Chondrocyte (in vitro differentiated cells): ENCODE results near the gene TSPAN18. TPM values are rescaled to one million over a fixed set of nuclear protein-coding genes. Genes with fewer than 3 reads are reported as not detected.

Experiments
- DNase-seq: peaks from one replicate; pipeline ENCODE4 v3.0.0; 2021; ENCODE audit warnings: mixed read lengths, low spot score
- H3K27ac Mint-ChIP-seq: one replicate; pipeline ENCODE4 v1.8.0; 2021; ENCODE audit warnings: mild to moderate bottlenecking, moderate library complexity, mixed read lengths; ENCODE audit not compliant: unreplicated experiment
- H3K27me3 Mint-ChIP-seq: 2 replicates; pipeline ENCODE4 v1.8.0; 2021; ENCODE audit warnings: low read depth, mixed read lengths
- H3K36me3 Mint-ChIP-seq: 2 replicates; pipeline ENCODE4 v1.8.0; 2021; ENCODE audit warnings: low read depth, mixed read lengths
- H3K4me1 Mint-ChIP-seq: 2 replicates; pipeline ENCODE4 v1.8.0; 2021; ENCODE audit warnings: low read depth, mild to moderate bottlenecking, mixed read lengths
- H3K4me3 Mint-ChIP-seq: one replicate; pipeline ENCODE4 v1.8.0; 2021; ENCODE audit warnings: mild to moderate bottlenecking, moderate library complexity, mixed read lengths; ENCODE audit not compliant: unreplicated experiment
- H3K9me3 Mint-ChIP-seq: 2 replicates; pipeline ENCODE4 v1.8.0; 2021; ENCODE audit warnings: low read depth, mixed read lengths
- CTCF ChIP-seq: fragments of 200-600 bp; sonication (generic); IDR thresholded peaks from 2 replicates; pipeline ENCODE4 v1.5.0; 2021; ENCODE audit warnings: antibody characterized with exemption, mild to moderate bottlenecking, moderate library complexity
- total RNA-seq: library from RNA; stranded (reverse); gene quantifications from 3 replicates; pipeline ENCODE4 v1.2.1, GENCODE V29; 2021

TSPAN18 gene
- total RNA-seq, 1 donor from 2014 or later: 4.0 TPM

GRCh38 chr11:44749189-44749588 is 22.4 kb downstream of the TSPAN18 start:
- peaks cover 2% of the 10 kb centered on the region for H3K36me3 Mint-ChIP-seq
- peaks cover 29% of the 10 kb centered on the region for H3K4me1 Mint-ChIP-seq
- no peak for TF ChIP-seq CTCF
- H3K27me3 Mint-ChIP-seq: peaks cover 2% of the 10 kb centered on the region
- DNase-seq: no peak
- no peak overlapping the region for H3K4me3 Mint-ChIP-seq
- H3K9me3 Mint-ChIP-seq: peaks cover 6% of the 10 kb centered on the region
- no peak overlapping the region for H3K27ac Mint-ChIP-seq

- TF ChIP-seq CTCF: no peak
- peaks cover 2% of the 10 kb centered on the region for H3K36me3 Mint-ChIP-seq
- peaks cover 37% of the 10 kb centered on the region for H3K4me1 Mint-ChIP-seq
- no peak for DNase-seq
- H3K4me3 Mint-ChIP-seq: no peak overlapping the region
- H3K9me3 Mint-ChIP-seq: peaks cover 6% of the 10 kb centered on the region
- peaks cover 4% of the 10 kb centered on the region for H3K27me3 Mint-ChIP-seq
- H3K27ac Mint-ChIP-seq: no peak overlapping the region
Measured at GRCh38 chr11:44750551-44751465, 24.0 kb downstream of the TSPAN18 start.

- DNase-seq: no peak
- Mint-ChIP-seq H3K36me3 (peaks cover 2% of the 10 kb centered on the region), H3K4me3 (no peak overlapping the region), H3K4me1 (peaks cover 46% of the 10 kb centered on the region), H3K27ac (peak overlapping the region; percentile 69), H3K9me3 (peaks cover 6% of the 10 kb centered on the region), H3K27me3 (peaks cover 4% of the 10 kb centered on the region)
- no peak for TF ChIP-seq CTCF
Measured at GRCh38 chr11:44752300-44752699, 25.5 kb downstream of the TSPAN18 start.

- Mint-ChIP-seq H3K4me3 (no peak overlapping the region), H3K27ac (peak overlapping the region; percentile 69), H3K9me3 (peaks cover 7% of the 10 kb centered on the region), H3K36me3 (peaks cover 2% of the 10 kb centered on the region), H3K27me3 (peaks cover 4% of the 10 kb centered on the region), H3K4me1 (peaks cover 44% of the 10 kb centered on the region)
- TF ChIP-seq CTCF: no peak
- no peak for DNase-seq
Measured at GRCh38 chr11:44752713-44753112, 26.0 kb downstream of the TSPAN18 start.

DNA sequence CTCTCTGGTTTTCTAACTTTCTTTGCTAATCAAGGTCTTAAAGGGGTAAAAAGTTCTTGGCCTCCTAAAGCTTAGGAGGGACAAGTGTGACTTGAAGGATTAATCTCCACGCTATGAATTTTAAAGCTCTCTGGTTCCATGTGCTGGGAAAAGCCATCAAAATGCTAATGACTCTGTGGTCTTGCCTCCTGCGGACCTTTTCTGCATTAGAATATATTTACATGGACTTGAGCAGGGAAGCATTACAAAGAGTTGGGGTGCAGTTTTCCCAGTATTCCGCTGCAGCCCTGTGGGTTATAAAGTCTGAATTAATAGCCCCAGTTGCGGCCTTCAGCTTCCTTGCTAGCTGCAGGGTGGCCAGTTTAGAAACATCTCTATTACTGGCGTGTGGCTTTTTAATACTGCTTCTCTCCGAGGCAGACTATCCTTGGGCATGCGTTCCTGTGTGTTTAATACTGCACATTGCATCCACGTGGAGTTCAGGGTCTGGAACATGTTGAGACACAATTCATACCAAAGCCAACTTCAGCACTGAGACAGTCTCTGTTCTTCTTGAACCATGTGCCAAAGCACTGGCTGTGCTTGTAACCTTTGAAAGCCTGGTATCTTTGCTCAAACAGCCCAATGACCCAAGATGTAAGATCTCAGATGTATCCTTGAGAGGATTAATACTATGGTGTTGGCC is 27.3 kb downstream of the TSPAN18 start:
- Mint-ChIP-seq H3K27ac (no peak overlapping the region), H3K36me3 (peaks cover 3% of the 10 kb centered on the region), H3K4me3 (no peak overlapping the region), H3K9me3 (peaks cover 15% of the 10 kb centered on the region), H3K27me3 (peaks cover 4% of the 10 kb centered on the region), H3K4me1 (peaks cover 42% of the 10 kb centered on the region)
- no peak for DNase-seq
- no peak for TF ChIP-seq CTCF
